HL-60 (cell line): ENCODE data around the gene ATF7IP.

Experiments used
- DNase-seq, 2 experiments: peaks; one replicate each; pipeline ENCODE4 v3.0.0-alpha.2; 2010 to 2020; ENCODE audit warnings: low read depth in 1 of 2, low spot score in 1 of 2
- H3K27ac ChIP-seq: fragments of 250-450 bp; sonication (Bioruptor Pico); replicated peaks from 2 replicates; pipeline ENCODE4 v1.5.1; 2020; ENCODE audit warnings: mild to moderate bottlenecking, moderate library complexity
- H3K27me3 ChIP-seq: fragments of 250-450 bp; sonication (Bioruptor Pico); 2 replicates; pipeline ENCODE4 v1.5.1; 2021; ENCODE audit warnings: mild to moderate bottlenecking, moderate library complexity; ENCODE audit not compliant: insufficient read depth, poor library complexity, severe bottlenecking
- H3K4me3 ChIP-seq: replicated peaks from 2 replicates; pipeline ENCODE4 v1.5.1; 2011; ENCODE audit warnings: mild to moderate bottlenecking, control low read depth, low read length; ENCODE audit not compliant: insufficient read depth
- GABPA ChIP-seq: IDR thresholded peaks from 2 replicates; pipeline ENCODE4 v1.6.1; 2012; ENCODE audit warnings: low read depth
- POLR2AphosphoS5 ChIP-seq: IDR thresholded peaks from 2 replicates; pipeline ENCODE4 v1.6.1; 2012; ENCODE audit warnings: low read depth
- SPI1 ChIP-seq: IDR thresholded peaks from 2 replicates; pipeline ENCODE4 v1.6.1; 2012; ENCODE audit warnings: low read depth, mild to moderate bottlenecking, borderline replicate concordance
- TF ChIP-seq, protein P1 (sequence below): IDR thresholded peaks from 2 replicates; pipeline ENCODE4 v1.6.1; 2012; ENCODE audit warnings: low read depth; ENCODE audit not compliant: insufficient replicate concordance
- TF ChIP-seq, protein P2 (sequence below): IDR thresholded peaks from one replicate; pipeline ENCODE4 v1.5.1; 2011; ENCODE audit warnings: low read length, control low read depth, inconsistent platforms; ENCODE audit not compliant: insufficient read depth

Gene ATF7IP

DNA sequence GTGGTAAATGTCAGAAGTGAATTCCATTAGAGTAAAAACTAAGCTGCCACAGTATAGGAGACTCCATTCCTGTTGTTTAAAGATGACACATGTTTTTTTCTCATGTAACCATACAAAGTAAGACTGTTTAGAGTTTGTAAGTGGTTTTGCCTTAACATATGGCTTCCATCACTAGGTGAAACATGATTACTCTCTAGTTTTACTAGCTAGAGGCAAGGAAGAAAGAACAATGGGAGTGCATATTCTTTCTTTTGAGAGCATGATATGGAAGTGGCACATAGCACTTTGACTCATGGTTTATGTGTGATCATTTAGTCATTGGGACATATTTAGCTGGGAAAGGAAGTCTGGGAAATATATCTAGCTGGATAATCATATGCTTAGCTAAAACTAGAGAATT, 7.7 kb downstream of the ATF7IP start:
- Histone ChIP-seq H3K4me3 (no peak overlapping the region), H3K27ac (no peak overlapping the region), H3K27me3 (no peaks in the 10 kb centered on the region)
- DNase-seq, result no peak
- TF ChIP-seq, protein P1, sequence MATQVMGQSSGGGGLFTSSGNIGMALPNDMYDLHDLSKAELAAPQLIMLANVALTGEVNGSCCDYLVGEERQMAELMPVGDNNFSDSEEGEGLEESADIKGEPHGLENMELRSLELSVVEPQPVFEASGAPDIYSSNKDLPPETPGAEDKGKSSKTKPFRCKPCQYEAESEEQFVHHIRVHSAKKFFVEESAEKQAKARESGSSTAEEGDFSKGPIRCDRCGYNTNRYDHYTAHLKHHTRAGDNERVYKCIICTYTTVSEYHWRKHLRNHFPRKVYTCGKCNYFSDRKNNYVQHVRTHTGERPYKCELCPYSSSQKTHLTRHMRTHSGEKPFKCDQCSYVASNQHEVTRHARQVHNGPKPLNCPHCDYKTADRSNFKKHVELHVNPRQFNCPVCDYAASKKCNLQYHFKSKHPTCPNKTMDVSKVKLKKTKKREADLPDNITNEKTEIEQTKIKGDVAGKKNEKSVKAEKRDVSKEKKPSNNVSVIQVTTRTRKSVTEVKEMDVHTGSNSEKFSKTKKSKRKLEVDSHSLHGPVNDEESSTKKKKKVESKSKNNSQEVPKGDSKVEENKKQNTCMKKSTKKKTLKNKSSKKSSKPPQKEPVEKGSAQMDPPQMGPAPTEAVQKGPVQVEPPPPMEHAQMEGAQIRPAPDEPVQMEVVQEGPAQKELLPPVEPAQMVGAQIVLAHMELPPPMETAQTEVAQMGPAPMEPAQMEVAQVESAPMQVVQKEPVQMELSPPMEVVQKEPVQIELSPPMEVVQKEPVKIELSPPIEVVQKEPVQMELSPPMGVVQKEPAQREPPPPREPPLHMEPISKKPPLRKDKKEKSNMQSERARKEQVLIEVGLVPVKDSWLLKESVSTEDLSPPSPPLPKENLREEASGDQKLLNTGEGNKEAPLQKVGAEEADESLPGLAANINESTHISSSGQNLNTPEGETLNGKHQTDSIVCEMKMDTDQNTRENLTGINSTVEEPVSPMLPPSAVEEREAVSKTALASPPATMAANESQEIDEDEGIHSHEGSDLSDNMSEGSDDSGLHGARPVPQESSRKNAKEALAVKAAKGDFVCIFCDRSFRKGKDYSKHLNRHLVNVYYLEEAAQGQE, result no peak
- TF ChIP-seq POLR2AphosphoS5, result no peak
- no peak for TF ChIP-seq SPI1
- TF ChIP-seq, protein P2, sequence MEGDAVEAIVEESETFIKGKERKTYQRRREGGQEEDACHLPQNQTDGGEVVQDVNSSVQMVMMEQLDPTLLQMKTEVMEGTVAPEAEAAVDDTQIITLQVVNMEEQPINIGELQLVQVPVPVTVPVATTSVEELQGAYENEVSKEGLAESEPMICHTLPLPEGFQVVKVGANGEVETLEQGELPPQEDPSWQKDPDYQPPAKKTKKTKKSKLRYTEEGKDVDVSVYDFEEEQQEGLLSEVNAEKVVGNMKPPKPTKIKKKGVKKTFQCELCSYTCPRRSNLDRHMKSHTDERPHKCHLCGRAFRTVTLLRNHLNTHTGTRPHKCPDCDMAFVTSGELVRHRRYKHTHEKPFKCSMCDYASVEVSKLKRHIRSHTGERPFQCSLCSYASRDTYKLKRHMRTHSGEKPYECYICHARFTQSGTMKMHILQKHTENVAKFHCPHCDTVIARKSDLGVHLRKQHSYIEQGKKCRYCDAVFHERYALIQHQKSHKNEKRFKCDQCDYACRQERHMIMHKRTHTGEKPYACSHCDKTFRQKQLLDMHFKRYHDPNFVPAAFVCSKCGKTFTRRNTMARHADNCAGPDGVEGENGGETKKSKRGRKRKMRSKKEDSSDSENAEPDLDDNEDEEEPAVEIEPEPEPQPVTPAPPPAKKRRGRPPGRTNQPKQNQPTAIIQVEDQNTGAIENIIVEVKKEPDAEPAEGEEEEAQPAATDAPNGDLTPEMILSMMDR, result no peak
- no peak for TF ChIP-seq GABPA

DNA sequence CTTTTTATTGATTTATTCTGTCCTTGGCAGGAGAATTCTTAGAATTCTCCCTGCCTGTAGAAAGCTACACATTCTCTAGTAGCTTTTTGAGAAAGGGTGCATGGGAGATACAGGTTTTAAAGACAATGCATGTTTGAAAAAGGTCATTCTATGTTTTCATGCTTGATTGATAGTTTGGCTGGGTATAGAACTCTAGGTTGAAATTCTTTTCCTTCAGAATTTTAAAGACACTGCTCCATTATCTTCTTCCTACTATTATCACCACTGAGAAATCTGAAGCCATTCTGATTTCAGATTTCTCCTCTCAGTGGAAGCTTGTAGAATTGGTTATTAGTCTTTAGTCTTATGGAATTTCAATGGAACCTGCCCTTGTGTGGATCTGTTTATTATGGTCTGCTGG, 14.0 kb downstream of the ATF7IP start:
- no peak for DNase-seq
- no peak for TF ChIP-seq GABPA
- TF ChIP-seq SPI1, result no peak
- no peak for TF ChIP-seq POLR2AphosphoS5
- TF ChIP-seq, protein P2, result no peak
- TF ChIP-seq, protein P1, result no peak
- Histone ChIP-seq H3K27ac (no peak overlapping the region), H3K4me3 (no peak overlapping the region), H3K27me3 (no peaks in the 10 kb centered on the region)

DNA sequence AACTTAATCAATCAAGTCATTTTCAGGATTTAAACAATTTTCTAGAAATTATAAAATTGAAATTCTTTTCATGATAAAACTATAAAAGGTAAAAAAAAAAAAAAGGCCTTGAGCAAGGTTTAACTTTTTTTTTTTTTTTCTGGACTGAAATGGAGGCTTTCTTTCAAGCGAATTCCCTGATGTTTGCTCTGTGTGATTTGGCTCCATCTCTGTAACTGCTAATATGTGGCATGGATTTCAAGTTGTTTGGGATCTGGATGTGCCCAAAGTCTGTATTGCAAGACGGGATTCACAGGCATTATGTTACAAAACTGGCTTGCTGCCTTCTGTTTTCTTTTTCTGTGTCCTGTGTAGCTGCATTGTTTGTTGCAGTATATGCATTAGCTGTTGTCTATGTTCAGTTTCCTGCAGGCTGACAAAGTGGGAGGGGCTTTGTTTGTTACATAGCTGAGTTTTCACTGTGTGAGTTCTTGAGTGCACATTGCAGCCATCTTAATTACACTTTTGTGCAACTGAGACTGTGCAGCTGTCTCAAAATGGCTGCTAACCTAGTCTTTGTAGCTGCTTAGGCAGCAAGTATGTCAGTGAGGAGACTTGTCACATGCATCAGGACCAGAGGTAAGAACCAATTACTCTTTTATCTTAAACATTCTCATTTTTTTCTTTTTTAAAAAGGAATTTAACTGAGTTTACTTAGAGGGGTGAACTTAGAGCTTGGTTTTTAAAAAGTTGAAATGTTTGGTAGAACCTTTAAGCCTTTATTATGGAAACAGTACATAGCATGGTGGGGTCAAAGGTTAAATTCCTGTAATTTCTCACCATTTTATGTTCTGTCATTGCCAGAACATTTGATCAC, 19.5 kb downstream of the ATF7IP start:
- Histone ChIP-seq H3K27me3 (no peaks in the 10 kb centered on the region), H3K27ac (peak overlapping the region; percentile 79), H3K4me3 (peak overlapping the region; percentile 28)
- peak; percentile 76 to 90 for DNase-seq
- TF ChIP-seq, protein P2, result no peak
- peak; percentile 59 for TF ChIP-seq POLR2AphosphoS5
